ENCODE data around the gene KIF14. TPM values are rescaled to one million over a fixed set of nuclear protein-coding genes. Genes with fewer than 3 reads are reported as not detected.
"Not testable (repeated sequence)": the region's sequence is repeated elsewhere in the genome, so short reads cannot be mapped to it uniquely, and the experiment has no call there.

Gene KIF14
- total RNA-seq, 1 donor from 2014 or later = 2.0 TPM

DNA sequence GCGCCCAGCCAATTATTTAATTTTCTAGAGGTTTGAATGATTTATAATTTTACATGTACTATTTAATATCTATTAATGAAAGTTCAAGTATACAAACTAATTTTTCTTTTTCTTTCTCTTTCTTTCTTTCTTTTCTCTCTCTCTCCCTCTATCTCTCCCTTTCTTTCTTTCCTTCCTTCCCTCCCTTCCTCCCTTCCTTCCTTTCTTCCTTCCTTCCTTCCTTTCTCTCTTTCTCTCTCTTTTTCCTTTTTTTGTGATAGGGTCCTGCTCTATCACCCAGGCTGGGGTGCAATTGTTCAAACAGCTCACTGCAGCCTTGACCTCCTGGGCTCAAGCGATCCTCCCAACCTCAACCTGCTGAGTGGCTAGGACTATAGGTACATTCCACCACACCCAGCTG is 16.1 kb upstream of the KIF14 start:
- TF ChIP-seq, protein P1, sequence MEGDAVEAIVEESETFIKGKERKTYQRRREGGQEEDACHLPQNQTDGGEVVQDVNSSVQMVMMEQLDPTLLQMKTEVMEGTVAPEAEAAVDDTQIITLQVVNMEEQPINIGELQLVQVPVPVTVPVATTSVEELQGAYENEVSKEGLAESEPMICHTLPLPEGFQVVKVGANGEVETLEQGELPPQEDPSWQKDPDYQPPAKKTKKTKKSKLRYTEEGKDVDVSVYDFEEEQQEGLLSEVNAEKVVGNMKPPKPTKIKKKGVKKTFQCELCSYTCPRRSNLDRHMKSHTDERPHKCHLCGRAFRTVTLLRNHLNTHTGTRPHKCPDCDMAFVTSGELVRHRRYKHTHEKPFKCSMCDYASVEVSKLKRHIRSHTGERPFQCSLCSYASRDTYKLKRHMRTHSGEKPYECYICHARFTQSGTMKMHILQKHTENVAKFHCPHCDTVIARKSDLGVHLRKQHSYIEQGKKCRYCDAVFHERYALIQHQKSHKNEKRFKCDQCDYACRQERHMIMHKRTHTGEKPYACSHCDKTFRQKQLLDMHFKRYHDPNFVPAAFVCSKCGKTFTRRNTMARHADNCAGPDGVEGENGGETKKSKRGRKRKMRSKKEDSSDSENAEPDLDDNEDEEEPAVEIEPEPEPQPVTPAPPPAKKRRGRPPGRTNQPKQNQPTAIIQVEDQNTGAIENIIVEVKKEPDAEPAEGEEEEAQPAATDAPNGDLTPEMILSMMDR (IDR thresholded peaks at IDR 0.05; ENCODE audit: insufficient read depth, low read length, poor library complexity, severe bottlenecking) = no peak
- H3K4me3 ChIP-seq (ENCODE audit: low read depth, low read length) = no peak overlapping the region
- H3K27me3 ChIP-seq (ENCODE audit: control insufficient read depth, insufficient read depth, low read length) = no peaks in the 10 kb centered on the region
- no peak for DNase-seq (ENCODE audit: low read depth)
- H3K36me3 ChIP-seq (ENCODE audit: control insufficient read depth, insufficient read depth, low read length) = no peaks in the 10 kb centered on the region

DNA sequence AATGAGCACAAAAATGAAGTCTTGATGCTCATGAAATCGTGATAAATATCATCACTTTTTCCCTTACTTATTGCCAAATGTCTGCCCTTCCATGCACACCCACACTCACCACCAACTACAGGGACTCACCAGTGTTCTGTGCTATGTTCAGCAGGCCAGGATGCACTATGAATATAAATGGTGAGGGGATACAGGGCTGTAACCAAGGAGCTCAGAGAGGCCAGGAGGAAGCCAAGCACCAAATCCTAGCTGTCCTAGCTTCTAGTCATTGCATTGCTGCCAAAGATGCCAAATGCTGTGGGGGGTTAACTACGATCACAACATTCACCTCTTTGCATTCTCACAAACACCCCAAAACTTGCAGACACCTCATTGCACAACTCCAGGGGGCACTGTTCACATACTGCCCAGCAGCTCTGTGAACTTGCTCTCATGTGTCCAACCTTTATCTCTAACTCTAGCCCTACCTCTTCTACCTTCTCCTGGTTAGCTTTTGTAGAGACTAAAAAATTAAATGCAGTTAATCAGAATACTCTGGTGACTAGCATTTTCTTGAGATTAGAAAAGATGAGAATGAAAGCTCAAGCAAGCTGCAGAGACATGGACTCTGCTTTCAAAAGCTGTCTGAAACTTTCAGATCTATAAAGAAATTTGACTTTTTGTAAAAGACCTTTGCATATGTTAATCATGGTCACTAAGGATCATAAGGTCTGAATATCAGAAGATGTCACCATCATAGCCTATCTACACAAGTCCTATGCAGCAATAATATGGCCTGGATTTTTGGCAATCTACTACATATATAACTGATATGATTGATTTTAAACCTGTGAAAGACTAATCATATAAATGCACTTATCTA is 13.9 kb upstream of the KIF14 start:
- no peaks in the 10 kb centered on the region for H3K27me3 ChIP-seq (ENCODE audit: control insufficient read depth, insufficient read depth, low read length)
- TF ChIP-seq, protein P1 (IDR thresholded peaks at IDR 0.05; ENCODE audit: insufficient read depth, low read length, poor library complexity, severe bottlenecking) = no peak

DNA sequence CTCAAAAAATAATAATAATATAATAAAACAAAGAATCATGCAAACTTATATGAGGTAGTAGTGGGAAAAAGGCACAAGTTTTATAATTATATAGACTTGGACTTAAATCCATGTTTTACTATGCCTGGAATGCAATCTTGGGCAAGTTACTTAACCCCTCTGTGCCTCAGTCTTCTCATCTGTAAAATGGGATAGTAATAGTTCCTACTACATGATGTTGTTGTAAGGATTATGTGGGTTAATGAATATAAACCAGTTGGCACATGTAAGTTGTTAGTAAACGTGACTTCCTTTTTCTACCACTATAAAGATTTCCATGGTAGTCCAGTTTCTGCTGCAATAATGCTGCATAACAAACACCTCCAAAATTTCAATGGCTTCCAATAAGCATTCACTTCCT is 10.8 kb upstream of the KIF14 start:
- no peaks in the 10 kb centered on the region for H3K36me3 ChIP-seq (ENCODE audit: control insufficient read depth, insufficient read depth, low read length)
- TF ChIP-seq, protein P1 (IDR thresholded peaks at IDR 0.05; ENCODE audit: insufficient read depth, low read length, poor library complexity, severe bottlenecking) = no peak
- no peak overlapping the region for H3K4me3 ChIP-seq (ENCODE audit: low read depth, low read length)
- no peak for DNase-seq (ENCODE audit: low read depth)
- no peaks in the 10 kb centered on the region for H3K27me3 ChIP-seq (ENCODE audit: control insufficient read depth, insufficient read depth, low read length)

More for the DNA sequence above, 13.9 kb upstream of the KIF14 start:
- H3K36me3 ChIP-seq (ENCODE audit: control insufficient read depth, insufficient read depth, low read length) = no peaks in the 10 kb centered on the region
- no peak overlapping the region for H3K4me3 ChIP-seq (ENCODE audit: low read depth, low read length)
- DNase-seq (ENCODE audit: low read depth) = no peak

GRCh38 chr1:200630515-200630899 is 10.0 kb upstream of the KIF14 start:
- DNase-seq (ENCODE audit: low read depth); H3K36me3 ChIP-seq (ENCODE audit: control insufficient read depth, insufficient read depth, low read length); H3K4me3 ChIP-seq (ENCODE audit: low read depth, low read length); H3K27me3 ChIP-seq (ENCODE audit: control insufficient read depth, insufficient read depth, low read length): not testable (repeated sequence)

DNA sequence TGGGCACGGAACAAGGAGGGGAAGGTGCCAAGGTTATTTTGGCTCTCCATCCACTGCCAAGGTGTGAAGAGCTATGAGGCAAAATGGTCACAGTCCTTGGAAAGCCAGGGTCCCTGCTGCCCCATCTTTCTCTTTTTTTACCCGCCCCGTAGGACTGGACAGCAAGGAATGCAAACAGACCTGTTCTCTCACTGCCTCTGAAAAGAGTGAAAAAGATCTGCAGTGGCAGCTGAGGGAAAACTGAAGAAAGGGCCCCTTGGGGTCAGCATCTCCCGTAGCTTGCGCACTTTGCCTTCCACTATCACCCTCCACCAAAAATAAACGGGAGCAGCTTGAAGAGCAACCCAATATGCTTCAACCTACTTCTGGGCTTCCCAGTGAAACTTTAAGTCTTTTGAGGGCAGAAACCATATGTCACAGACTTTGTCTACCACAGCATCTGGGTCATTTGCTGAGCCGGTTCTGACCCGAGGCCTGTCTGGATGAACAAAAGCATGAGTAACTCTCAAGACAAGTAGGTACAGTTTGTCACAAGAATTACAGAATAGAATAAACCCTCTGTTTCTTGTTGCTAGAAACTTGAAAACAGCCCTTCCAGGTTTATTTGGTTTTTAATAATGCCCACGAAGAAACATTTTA is 9.4 kb upstream of the KIF14 start:
- TF ChIP-seq, protein P1 (IDR thresholded peaks at IDR 0.05; ENCODE audit: insufficient read depth, low read length, poor library complexity, severe bottlenecking) = no peak
- Histone ChIP-seq H3K36me3 (ENCODE audit: control insufficient read depth, insufficient read depth, low read length) (no peaks in the 10 kb centered on the region), H3K27me3 (ENCODE audit: control insufficient read depth, insufficient read depth, low read length) (no peaks in the 10 kb centered on the region), H3K4me3 (ENCODE audit: low read depth, low read length) (no peak overlapping the region)
- DNase-seq (ENCODE audit: low read depth) = no peak

DNA sequence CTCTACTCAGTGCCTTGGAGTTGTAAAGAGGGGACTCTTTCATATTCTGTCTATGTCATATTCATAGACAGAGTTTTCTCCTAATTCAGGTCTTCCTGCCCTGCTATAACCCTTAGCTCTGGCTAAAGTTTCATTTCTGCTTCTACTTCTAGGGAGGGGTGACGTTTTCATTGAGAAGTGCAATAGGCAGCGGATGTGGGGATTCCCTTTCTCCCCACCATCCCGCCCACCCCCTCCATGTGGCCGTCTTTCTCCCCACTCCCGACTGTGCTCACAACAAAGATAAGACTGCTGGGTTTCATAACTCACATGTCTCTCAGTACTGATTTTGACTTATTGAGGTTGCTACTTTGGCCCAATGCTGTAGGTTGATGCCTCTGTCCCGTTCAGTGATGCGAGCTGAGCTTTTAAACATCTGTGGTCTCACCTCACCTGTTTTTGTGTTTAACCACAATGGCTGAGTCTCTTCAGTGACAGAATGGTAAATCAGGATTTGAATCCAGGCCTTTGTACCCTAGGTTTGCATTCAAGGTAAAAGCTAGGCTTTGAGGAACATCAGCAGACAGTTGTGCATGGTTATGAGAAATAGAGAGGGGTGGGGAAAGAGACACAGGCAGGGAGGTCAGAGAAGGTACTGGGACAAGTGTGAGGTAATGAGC is 7.8 kb upstream of the KIF14 start:
- DNase-seq (ENCODE audit: low read depth) = no peak
- TF ChIP-seq, protein P1 (IDR thresholded peaks at IDR 0.05; ENCODE audit: insufficient read depth, low read length, poor library complexity, severe bottlenecking) = no peak
- Histone ChIP-seq H3K4me3 (ENCODE audit: low read depth, low read length) (no peak overlapping the region), H3K36me3 (ENCODE audit: control insufficient read depth, insufficient read depth, low read length) (no peaks in the 10 kb centered on the region), H3K27me3 (ENCODE audit: control insufficient read depth, insufficient read depth, low read length) (no peaks in the 10 kb centered on the region)
